CD4-positive, alpha-beta T cell (primary cell): Measurements from ENCODE around the gene RBM38. TPM values are rescaled to one million over a fixed set of nuclear protein-coding genes. Genes with fewer than 3 reads are reported as not detected.
A peak's percentile ranks its signal among the peaks of the same experiment; 100 is the strongest.

Experiments
- ATAC-seq: fragments of 200-7000 bp; cut with Tn5 transposase; one replicate; pipeline ENCODE4 v1.10.0; 2022; ENCODE audit warnings: mild to moderate bottlenecking; ENCODE audit not compliant: poor library complexity
- CTCF ChIA-PET: fragments of 350-600 bp; sonication (Branson Sonifier 250); formaldehyde crosslinking; loops from one replicate; lab custom pipeline; 2021; ENCODE audit warnings: antibody characterized with exemption, inconsistent platforms; lab: Charles Lee
- POLR2A ChIA-PET: fragments of 350-600 bp; sonication (Branson Sonifier 250); formaldehyde crosslinking; loops from one replicate; lab custom pipeline; 2021; ENCODE audit warnings: antibody characterized with exemption, inconsistent platforms; lab: Charles Lee
- DNase-seq, 14 experiments: peaks; one replicate each; pipeline ENCODE4 v3.0.0-alpha.2; 2013 to 2020; ENCODE audit warnings: mixed read lengths in 2 of 14
- H3K27ac ChIP-seq, 2 donors: one replicate each; pipeline versions ENCODE4 v1.5.1 to v1.7.0; 2013; ENCODE audit warnings: low read length in 2 of 2, low read depth in 1 of 2, mild to moderate bottlenecking in 1 of 2
- H3K27me3 ChIP-seq, 2 experiments: 1 replicate in 1 of 2; 2 replicates in 1 of 2; pipeline versions ENCODE4 v1.6.1 to v1.7.0; 2013; ENCODE audit warnings: low read length in 2 of 2, control low read depth in 1 of 2, mild to moderate bottlenecking in 1 of 2, moderate library complexity in 1 of 2; ENCODE audit not compliant: insufficient read depth in 2 of 2, control insufficient read depth in 1 of 2
- H3K36me3 ChIP-seq: one replicate; pipeline ENCODE4 v1.6.1; 2013; ENCODE audit warnings: low read length, control low read depth; ENCODE audit not compliant: insufficient read depth
- H3K4me1 ChIP-seq: one replicate; pipeline ENCODE4 v1.6.1; 2013; ENCODE audit warnings: low read length, control low read depth; ENCODE audit not compliant: insufficient read depth
- H3K4me3 ChIP-seq: one replicate; pipeline ENCODE4 v1.5.1; 2013; ENCODE audit warnings: mild to moderate bottlenecking, low read length, moderate library complexity
- H3K9me3 ChIP-seq, 2 experiments: 1 replicate in 1 of 2; 2 replicates in 1 of 2; pipeline versions ENCODE4 v1.6.1 to v1.7.0; 2013; ENCODE audit warnings: low read length in 2 of 2, mild to moderate bottlenecking in 2 of 2, control low read depth in 1 of 2, moderate library complexity in 1 of 2; ENCODE audit not compliant: control insufficient read depth in 1 of 2, insufficient read depth in 1 of 2
- H3K27ac Mint-ChIP-seq: one replicate; pipeline ENCODE4 v1.8.0; 2020; ENCODE audit warnings: mixed read lengths
- H3K27me3 Mint-ChIP-seq: one replicate; pipeline ENCODE4 v1.8.0; 2021; ENCODE audit warnings: mixed read lengths
- H3K36me3 Mint-ChIP-seq: one replicate; pipeline ENCODE4 v1.8.0; 2021; ENCODE audit warnings: low read depth, mixed read lengths
- H3K4me1 Mint-ChIP-seq: one replicate; pipeline ENCODE4 v1.8.0; 2021; ENCODE audit warnings: low read depth, mixed read lengths
- H3K4me3 Mint-ChIP-seq: one replicate; pipeline ENCODE4 v1.8.0; 2020; ENCODE audit warnings: mild to moderate bottlenecking, mixed read lengths
- H3K9me3 Mint-ChIP-seq: one replicate; pipeline ENCODE4 v1.8.0; 2020; ENCODE audit warnings: mixed read lengths
- CTCF ChIP-seq: fragments of 200-600 bp; IDR thresholded peaks from one replicate; pipeline ENCODE4 v1.8.0; 2022; ENCODE audit warnings: antibody characterized with exemption, mild to moderate bottlenecking
- intact Hi-C, 2 experiments: fragments of 100-400 bp; cut with DNase I in 1 of 2; cut with micrococcal nuclease in 1 of 2; formaldehyde crosslinking; loops; one replicate each; pipeline versions ENCODE4 v1.15.1 to v1.9.0; 2023 to 2025; cut with DNase I, micrococcal nuclease
- total RNA-seq, 174 experiments: library from RNA in 2 of 174; stranded (reverse) in 2 of 174; gene quantifications; one replicate each; pipeline ENCODE4 v1.2.3 and lab custom pipeline; 2021 to 2026

RBM38 gene
- total RNA-seq, 2 experiments from 2014 or later: 604 to 645 TPM

- no peaks in the 10 kb centered on the region for H3K27me3 Mint-ChIP-seq
- Histone ChIP-seq H3K9me3 (no peaks in the 10 kb centered on the region), H3K36me3 (peaks cover 16% of the 10 kb centered on the region), H3K4me3 (no peak overlapping the region), H3K27ac (no peak overlapping the region), H3K27me3 (no peaks in the 10 kb centered on the region), H3K4me1 (peaks cover 29% of the 10 kb centered on the region)
- intact Hi-C loops: loop anchor here (5.0 to 10.0 kb wide), 2 partner anchors 207 to 820 kb away; no protein-coding TSS in a partner anchor
- TF ChIP-seq CTCF: no peak
- DNase-seq: no peak
- no peaks in the 10 kb centered on the region for H3K9me3 Mint-ChIP-seq
- H3K27ac Mint-ChIP-seq: no peak overlapping the region
- no peak overlapping the region for H3K4me3 Mint-ChIP-seq
- POLR2A ChIA-PET: interaction anchor here (3.9 kb wide), 1 partner anchor 13 kb away, joined by 25 read pairs; no protein-coding TSS in a partner anchor
- H3K4me1 Mint-ChIP-seq: peaks cover 26% of the 10 kb centered on the region
- ATAC-seq: no peak
- CTCF ChIA-PET: no interaction called here
- H3K36me3 Mint-ChIP-seq: peaks cover 40% of the 10 kb centered on the region
Measured at GRCh38 chr20:57384953-57385761, 6.0 kb upstream of the RBM38 start.

DNA sequence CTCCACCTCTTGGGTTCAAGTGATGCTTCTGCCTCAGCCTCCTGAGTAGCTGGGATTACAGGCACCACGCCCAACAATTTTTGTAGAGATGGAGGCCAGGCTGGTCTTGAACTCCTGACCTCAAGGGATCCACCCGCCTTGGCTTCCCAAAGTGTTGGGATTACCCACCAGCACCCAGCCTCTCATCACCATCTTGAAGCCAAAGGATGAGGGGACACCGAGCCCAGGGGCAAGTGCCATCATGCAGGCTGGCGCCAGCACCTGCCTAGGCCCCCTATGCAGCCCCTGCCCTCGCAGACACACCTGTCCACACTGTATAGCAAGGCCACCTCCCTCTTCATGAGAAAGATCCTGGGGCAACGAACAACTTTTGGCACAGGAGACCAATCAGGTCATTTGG, 5.3 kb upstream of the RBM38 start:
- no peak overlapping the region for H3K4me3 Mint-ChIP-seq

DNA sequence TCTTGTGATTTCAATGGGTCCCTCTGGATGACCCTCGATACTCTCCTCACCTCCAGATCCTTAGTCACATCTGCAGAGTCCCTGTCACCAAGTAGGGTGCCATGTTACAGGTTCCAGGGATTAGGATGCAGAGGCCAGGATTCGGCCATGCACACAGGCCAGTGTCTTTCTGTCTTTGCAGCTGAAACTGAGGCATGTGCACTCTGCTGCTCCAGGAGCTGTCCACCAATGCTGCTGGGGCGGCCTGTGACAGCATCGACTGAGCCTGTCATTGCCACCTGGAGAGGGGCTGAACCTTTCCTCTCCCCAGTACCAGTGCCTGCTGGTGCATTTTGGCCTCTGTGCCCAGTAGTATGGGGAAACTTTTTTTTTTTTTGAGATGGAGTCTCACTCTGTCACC, 4.4 kb upstream of the RBM38 start:
- no peak for DNase-seq
- H3K36me3 Mint-ChIP-seq: peaks cover 42% of the 10 kb centered on the region
- no peaks in the 10 kb centered on the region for H3K9me3 Mint-ChIP-seq
- H3K27me3 Mint-ChIP-seq: no peaks in the 10 kb centered on the region
- peaks cover 34% of the 10 kb centered on the region for H3K4me1 ChIP-seq
- no peak overlapping the region for H3K4me3 ChIP-seq
- CTCF ChIA-PET: no interaction called here
- no peak for TF ChIP-seq CTCF
- peaks cover 27% of the 10 kb centered on the region for H3K4me1 Mint-ChIP-seq
- H3K36me3 ChIP-seq: peaks cover 7% of the 10 kb centered on the region
- no peaks in the 10 kb centered on the region for H3K27me3 ChIP-seq
- intact Hi-C loops: loop anchor here in 1 of 2 experiments (10.0 kb wide), 1 partner anchor 818 kb away; no protein-coding TSS in a partner anchor
- H3K4me3 Mint-ChIP-seq: peak overlapping the region; percentile 15
- H3K9me3 ChIP-seq: no peaks in the 10 kb centered on the region
- ATAC-seq: no peak
- POLR2A ChIA-PET: interaction anchor here (1.1 kb wide), 1 partner anchor 233 kb away, joined by 3 read pairs; the partner anchor contains the start of gene ZBP1
- H3K27ac Mint-ChIP-seq: no peak overlapping the region
- H3K27ac ChIP-seq: no peak overlapping the region

More for the DNA sequence above, 5.3 kb upstream of the RBM38 start:
- H3K36me3 Mint-ChIP-seq: peaks cover 44% of the 10 kb centered on the region
- no peak for TF ChIP-seq CTCF
- POLR2A ChIA-PET: no interaction called here
- Histone ChIP-seq H3K9me3 (no peaks in the 10 kb centered on the region), H3K27ac (no peak overlapping the region), H3K4me1 (peaks cover 37% of the 10 kb centered on the region), H3K36me3 (peaks cover 8% of the 10 kb centered on the region), H3K4me3 (no peak overlapping the region), H3K27me3 (no peaks in the 10 kb centered on the region)
- DNase-seq (no peak), ATAC-seq (no peak)
- H3K4me1 Mint-ChIP-seq: peaks cover 31% of the 10 kb centered on the region
- H3K27me3 Mint-ChIP-seq: no peaks in the 10 kb centered on the region
- CTCF ChIA-PET: interaction anchor here (0.7 kb wide), 1 partner anchor 12 kb away, joined by 3 read pairs; no protein-coding TSS in a partner anchor
- no peak overlapping the region for H3K27ac Mint-ChIP-seq
- intact Hi-C loops: loop anchor here in 1 of 2 experiments (10.0 kb wide), 1 partner anchor 819 kb away; no protein-coding TSS in a partner anchor
- H3K9me3 Mint-ChIP-seq: no peaks in the 10 kb centered on the region
